NCI-H748 (cell line): ENCODE results near the gene LUZP2.

Experiments used
- DNase-seq: peaks from one replicate; lab custom pipeline; 2025; ENCODE audit not compliant: unreplicated experiment; lab: John Stamatoyannopoulos, UW

The LUZP2 gene

DNA sequence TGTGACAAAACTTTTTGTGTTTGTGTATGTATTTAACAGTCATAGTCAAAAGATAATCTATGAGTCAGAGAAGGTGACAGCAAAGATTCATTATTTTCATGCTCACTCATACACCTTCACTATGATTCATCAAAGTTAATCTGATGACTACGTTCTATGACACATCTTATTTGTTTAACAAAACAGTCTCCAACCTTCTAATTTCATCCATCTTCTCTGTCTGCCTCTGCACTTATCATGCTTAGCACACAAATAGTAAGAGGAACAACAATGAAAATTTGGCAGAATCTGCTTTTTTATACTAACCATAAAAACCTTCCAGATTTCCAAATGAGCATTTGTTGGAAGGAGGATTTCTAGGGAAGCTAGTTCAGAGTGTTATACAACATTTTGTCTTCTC lies 568.9 kb downstream of the LUZP2 start:
- no peak for DNase-seq

DNA sequence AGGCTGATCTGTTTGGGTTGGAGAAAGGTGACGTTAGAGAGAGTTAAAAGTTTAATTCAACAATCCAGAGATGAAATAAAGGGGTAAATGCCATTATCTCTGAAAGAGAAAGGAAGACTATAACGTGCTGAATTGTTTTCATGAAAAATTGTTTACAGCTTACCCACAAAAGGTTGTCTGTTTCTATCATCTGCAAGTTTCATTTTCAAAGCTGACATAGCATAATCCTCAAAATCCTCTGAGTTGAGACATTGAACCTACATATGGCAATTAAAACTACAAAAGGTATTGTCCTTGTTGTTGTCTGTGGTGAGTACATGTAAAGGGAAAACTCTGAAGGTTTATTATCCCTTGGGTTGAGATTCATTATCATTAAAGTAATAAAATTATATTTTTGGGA lies 569.9 kb downstream of the LUZP2 start:
- no peak for DNase-seq

GRCh38 chr11:25068451-25068850 lies 571.6 kb downstream of the LUZP2 start:
- DNase-seq, result no peak

- DNase-seq, result no peak
These were observed 597.4 kb downstream of the LUZP2 start for GRCh38 chr11:25094085-25094802.

DNA sequence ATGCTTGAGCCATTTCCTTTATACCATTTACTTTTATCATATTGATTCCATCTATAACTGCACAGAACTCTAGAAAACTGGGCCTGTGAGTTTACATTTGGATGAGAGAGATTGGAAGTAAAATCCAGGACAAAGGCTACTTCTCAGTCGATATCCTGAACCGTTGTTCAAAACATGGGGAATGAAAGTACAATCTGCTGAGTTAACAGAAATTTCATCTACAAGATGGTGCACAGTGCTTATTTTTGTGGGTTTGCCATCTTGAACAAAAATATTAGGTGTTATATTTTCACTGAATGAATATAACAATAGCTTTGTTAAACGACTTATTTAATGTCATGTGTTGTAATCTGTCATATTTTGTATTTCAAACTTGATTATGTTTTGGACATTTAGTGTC lies 622.6 kb downstream of the LUZP2 start:
- no peak for DNase-seq
